ENCODE results near the gene AASDHPPT. TPM values are rescaled to one million over a fixed set of nuclear protein-coding genes. Genes with fewer than 3 reads are reported as not detected.

The AASDHPPT gene
- total and polyA plus RNA-seq, 7 experiments from 2014 or later: 17.7 to 55.9 (median 33.2) TPM

DNA sequence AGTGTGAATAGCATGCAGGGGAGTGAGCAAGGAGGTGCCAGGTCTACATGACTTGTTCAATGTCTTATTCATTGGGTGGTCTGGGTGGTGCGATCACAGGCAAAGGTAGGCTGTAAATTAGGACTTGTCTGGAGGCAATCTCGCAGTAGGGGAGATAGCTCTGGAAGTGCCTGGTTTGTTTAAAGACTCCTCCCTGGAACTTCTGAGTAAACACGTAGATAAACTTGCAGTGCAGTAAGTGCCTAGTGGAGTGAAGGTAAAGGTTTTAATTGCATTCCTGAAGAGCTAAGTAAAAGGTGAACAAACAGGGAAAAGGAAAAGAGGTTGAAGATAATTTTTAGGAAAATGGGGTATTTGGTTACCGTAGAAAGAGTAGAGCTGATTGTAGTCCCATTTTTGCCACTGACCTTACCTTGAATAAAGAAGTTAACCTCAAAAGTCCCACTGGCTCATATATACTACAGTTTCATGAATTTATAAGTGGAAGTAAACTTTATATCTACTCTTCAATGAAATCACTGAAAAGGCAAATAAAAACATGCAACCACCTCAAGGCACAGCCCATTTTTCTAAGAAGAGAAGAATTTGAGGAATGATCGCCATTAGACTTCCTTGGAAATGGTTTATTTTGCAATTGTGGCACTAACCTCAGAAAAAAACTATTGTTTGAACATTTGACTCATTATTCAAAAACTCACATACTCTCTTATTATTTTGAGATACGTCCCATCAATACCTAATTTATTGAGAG is 44.3 kb downstream of the AASDHPPT start:
- Histone ChIP-seq H3K4me1 (ENCODE audit: control insufficient read depth in 2 of 2, insufficient read depth in 2 of 2, low read length in 2 of 2) (no peaks in the 10 kb centered on the region), H3K4me3 (ENCODE audit: low read length) (no peak overlapping the region), H3K36me3 (ENCODE audit: control insufficient read depth in 2 of 3, insufficient read depth in 3 of 3, low read length in 3 of 3) (no peaks in the 10 kb centered on the region), H3K9me3 (ENCODE audit: control insufficient read depth in 2 of 3, low read length in 3 of 3) (no peaks in the 10 kb centered on the region), H3K27me3 (ENCODE audit: control insufficient read depth in 2 of 2, insufficient read depth in 2 of 2, low read length in 2 of 2) (no peaks in the 10 kb centered on the region), H3K27ac (ENCODE audit: low read depth, low read length) (no peak overlapping the region)
- no peaks in the 10 kb centered on the region for H3K36me3 Mint-ChIP-seq
- POLR2A ChIA-PET: no interaction called here
- DNase-seq: no peak
- CTCF ChIA-PET: no interaction called here
- ATAC-seq: no peak
- no peak overlapping the region for H3K4me3 Mint-ChIP-seq
- intact Hi-C loops (cut with micrococcal nuclease): no loop called here
- no peak overlapping the region for H3K27ac Mint-ChIP-seq
- peaks cover 0 to 6% (median 1%) of the 10 kb centered on the region in 11 donors for H3K9me3 Mint-ChIP-seq
- H3K4me1 Mint-ChIP-seq: no peaks in the 10 kb centered on the region
- peaks cover 2 to 33% (median 25%) of the 10 kb centered on the region in 5 donors for H3K27me3 Mint-ChIP-seq

DNA sequence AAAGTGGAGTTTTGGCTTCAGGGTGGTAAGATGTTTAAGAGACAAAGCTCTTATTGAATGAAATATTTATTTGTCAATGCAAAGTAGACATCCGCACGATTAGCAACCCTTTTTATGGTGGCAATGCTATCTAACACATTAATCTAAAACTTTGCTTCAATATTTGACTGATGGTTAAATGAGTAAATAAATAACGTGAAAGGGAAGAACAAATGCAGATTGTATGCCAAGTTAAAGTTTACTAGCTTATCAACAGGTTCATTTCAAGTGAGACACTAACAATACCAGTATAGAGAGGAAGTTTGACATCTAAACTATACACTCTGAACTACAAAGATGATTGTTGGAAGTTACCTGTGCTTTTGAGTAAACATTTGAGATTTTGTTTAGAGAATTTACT is 50.1 kb downstream of the AASDHPPT start:
- peaks cover 2 to 30% (median 25%) of the 10 kb centered on the region in 5 donors for H3K27me3 Mint-ChIP-seq
- intact Hi-C loops (cut with micrococcal nuclease): no loop called here
- Histone ChIP-seq H3K27ac (ENCODE audit: low read depth, low read length) (no peak overlapping the region), H3K9me3 (ENCODE audit: control insufficient read depth in 2 of 3, low read length in 3 of 3) (no peaks in the 10 kb centered on the region), H3K4me1 (ENCODE audit: control insufficient read depth in 2 of 2, insufficient read depth in 2 of 2, low read length in 2 of 2) (no peaks in the 10 kb centered on the region), H3K27me3 (ENCODE audit: control insufficient read depth in 2 of 2, insufficient read depth in 2 of 2, low read length in 2 of 2) (no peaks in the 10 kb centered on the region), H3K36me3 (ENCODE audit: control insufficient read depth in 2 of 3, insufficient read depth in 3 of 3, low read length in 3 of 3) (no peaks in the 10 kb centered on the region), H3K4me3 (ENCODE audit: low read length) (no peak overlapping the region)
- ATAC-seq: no peak
- no peak overlapping the region for H3K4me3 Mint-ChIP-seq
- DNase-seq: no peak
- no peak overlapping the region for H3K27ac Mint-ChIP-seq
- H3K9me3 Mint-ChIP-seq: peaks cover 0 to 3% (median 0%) of the 10 kb centered on the region in 11 donors
- H3K4me1 Mint-ChIP-seq: no peaks in the 10 kb centered on the region
- ChIA-PET CTCF (no interaction called here), POLR2A (no interaction called here)
- no peaks in the 10 kb centered on the region for H3K36me3 Mint-ChIP-seq

DNA sequence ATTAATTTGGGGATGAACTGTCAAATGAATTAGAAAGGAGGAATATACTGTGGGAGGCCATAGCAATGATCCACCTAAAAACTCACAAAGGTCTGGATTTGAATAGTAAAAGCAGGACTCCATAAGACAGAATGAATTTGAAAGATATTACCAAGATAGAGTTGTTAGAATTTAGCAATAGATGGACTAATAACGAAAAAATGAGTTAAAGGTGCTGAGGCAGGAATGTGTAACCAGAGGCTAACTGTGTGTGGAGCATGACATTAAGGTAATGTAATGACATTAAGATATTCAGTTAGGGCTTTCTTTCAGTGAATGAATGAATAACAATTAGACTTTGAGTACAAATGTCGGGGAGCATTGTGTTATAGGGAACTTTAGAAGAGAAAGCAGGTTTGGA is 51.3 kb downstream of the AASDHPPT start:
- intact Hi-C loops (cut with micrococcal nuclease): no loop called here
- Histone ChIP-seq H3K4me3 (ENCODE audit: low read length) (no peak overlapping the region), H3K4me1 (ENCODE audit: control insufficient read depth in 2 of 2, insufficient read depth in 2 of 2, low read length in 2 of 2) (no peaks in the 10 kb centered on the region), H3K36me3 (ENCODE audit: control insufficient read depth in 2 of 3, insufficient read depth in 3 of 3, low read length in 3 of 3) (no peaks in the 10 kb centered on the region), H3K27me3 (ENCODE audit: control insufficient read depth in 2 of 2, insufficient read depth in 2 of 2, low read length in 2 of 2) (no peaks in the 10 kb centered on the region), H3K27ac (ENCODE audit: low read depth, low read length) (no peak overlapping the region), H3K9me3 (ENCODE audit: control insufficient read depth in 2 of 3, low read length in 3 of 3) (no peaks in the 10 kb centered on the region)
- ATAC-seq (no peak), DNase-seq (no peak)
- no peaks in the 10 kb centered on the region for H3K36me3 Mint-ChIP-seq
- H3K27me3 Mint-ChIP-seq: peaks cover 2 to 30% (median 27%) of the 10 kb centered on the region in 5 donors
- H3K4me1 Mint-ChIP-seq: no peaks in the 10 kb centered on the region
- ChIA-PET POLR2A (no interaction called here), CTCF (no interaction called here)
- no peak overlapping the region for H3K4me3 Mint-ChIP-seq
- peaks cover 0 to 3% (median 0%) of the 10 kb centered on the region in 11 donors for H3K9me3 Mint-ChIP-seq
- no peak overlapping the region for H3K27ac Mint-ChIP-seq

DNA sequence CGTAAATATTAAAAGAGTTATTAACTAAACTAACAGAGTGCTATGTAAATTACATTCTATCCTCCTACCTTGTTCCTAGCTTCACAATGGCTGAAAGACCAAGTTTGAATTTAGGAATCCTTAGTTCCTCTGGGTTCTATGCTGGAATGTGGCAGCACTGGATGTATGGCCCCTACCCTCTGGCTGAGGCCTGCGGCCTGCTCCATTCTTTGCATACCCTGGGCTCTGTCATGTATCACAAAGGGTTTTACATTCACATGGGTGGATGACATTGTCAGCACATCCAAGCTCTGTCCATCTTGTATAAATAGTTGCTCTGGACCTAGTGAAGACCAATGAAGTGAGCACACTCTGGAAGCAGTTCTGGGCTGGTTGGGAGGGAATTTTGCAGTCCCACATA is 54.5 kb downstream of the AASDHPPT start:
- Mint-ChIP-seq H3K9me3 (no peaks in the 10 kb centered on the region), H3K4me1 (no peaks in the 10 kb centered on the region), H3K27me3 (peaks cover 0 to 48% (median 29%) of the 10 kb centered on the region in 5 donors), H3K27ac (no peak overlapping the region), H3K36me3 (no peaks in the 10 kb centered on the region), H3K4me3 (no peak overlapping the region)
- Histone ChIP-seq H3K4me3 (ENCODE audit: low read length) (no peak overlapping the region), H3K4me1 (ENCODE audit: control insufficient read depth in 2 of 2, insufficient read depth in 2 of 2, low read length in 2 of 2) (no peaks in the 10 kb centered on the region), H3K36me3 (ENCODE audit: control insufficient read depth in 2 of 3, insufficient read depth in 3 of 3, low read length in 3 of 3) (no peaks in the 10 kb centered on the region), H3K27me3 (ENCODE audit: control insufficient read depth in 2 of 2, insufficient read depth in 2 of 2, low read length in 2 of 2) (no peaks in the 10 kb centered on the region), H3K27ac (ENCODE audit: low read depth, low read length) (no peak overlapping the region), H3K9me3 (ENCODE audit: control insufficient read depth in 2 of 3, low read length in 3 of 3) (no peaks in the 10 kb centered on the region)
- intact Hi-C loops (cut with micrococcal nuclease): no loop called here
- ChIA-PET POLR2A (no interaction called here), CTCF (no interaction called here)
- DNase-seq (no peak), ATAC-seq (no peak)

DNA sequence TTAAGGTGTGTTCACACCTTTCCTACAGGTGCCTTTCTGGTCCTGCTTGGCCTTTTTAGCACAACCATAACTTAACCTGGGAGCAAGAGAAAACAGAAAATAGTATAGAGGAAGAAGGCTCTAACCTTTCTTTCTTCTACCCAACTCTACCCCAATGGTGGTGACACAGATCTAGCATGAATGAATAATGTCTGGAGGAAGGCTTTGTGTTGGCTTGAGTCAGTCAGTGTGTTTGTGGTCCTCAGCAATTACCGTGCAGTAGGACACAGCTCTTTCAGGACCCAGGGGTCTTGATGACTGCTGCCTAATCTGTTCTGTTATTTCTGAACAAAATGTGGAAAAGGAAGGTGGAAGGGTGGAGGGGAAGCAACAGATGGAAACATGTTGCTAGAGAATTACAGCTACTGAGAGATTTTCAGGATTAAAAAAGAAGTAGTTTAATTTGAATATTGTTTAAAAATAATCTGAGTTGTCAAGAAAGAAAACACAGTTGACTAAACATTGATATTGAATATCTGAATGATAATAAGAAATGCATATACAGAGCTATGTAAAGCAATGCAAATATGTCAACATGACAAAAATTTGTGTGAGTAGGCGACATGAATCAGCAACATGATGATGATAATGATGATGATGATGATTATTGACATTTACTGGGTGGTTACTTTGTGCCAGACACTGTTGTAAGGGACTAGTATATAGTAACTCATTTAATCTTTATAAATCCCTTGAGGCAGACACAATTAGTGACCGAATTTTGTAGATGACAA is 55.3 kb downstream of the AASDHPPT start:
- CTCF ChIA-PET: no interaction called here
- no peak for ATAC-seq
- peaks cover 0 to 49% (median 29%) of the 10 kb centered on the region in 5 donors for H3K27me3 Mint-ChIP-seq

DNA sequence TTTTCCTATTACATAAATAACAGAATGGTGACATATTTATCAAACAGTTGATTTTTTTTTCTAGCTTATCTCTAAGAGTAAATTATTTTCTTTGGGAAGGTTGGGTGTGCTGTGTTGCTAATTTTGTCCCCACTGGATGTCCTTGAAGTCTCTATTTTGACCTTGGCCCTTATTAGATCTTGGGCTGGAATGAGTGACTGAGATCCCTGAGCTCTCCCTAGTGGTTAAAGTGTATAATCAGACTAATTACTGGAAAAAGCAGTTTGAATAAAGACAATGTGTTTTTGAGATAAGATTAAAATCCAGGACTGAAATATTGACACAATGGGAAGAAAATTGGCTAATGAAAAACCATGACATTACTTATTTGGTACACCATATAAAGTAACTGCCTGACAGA is 56.1 kb downstream of the AASDHPPT start:
- H3K4me3 ChIP-seq (ENCODE audit: low read length): no peak overlapping the region
- H3K4me3 Mint-ChIP-seq: no peak overlapping the region
- no peak overlapping the region for H3K27ac Mint-ChIP-seq
- H3K27ac ChIP-seq (ENCODE audit: low read depth, low read length): no peak overlapping the region
- H3K9me3 Mint-ChIP-seq: peaks cover 0 to 5% (median 0%) of the 10 kb centered on the region in 11 donors
- no peak for DNase-seq
- no peaks in the 10 kb centered on the region for H3K9me3 ChIP-seq (ENCODE audit: control insufficient read depth in 2 of 3, low read length in 3 of 3)
- no peaks in the 10 kb centered on the region for H3K36me3 Mint-ChIP-seq
- no peaks in the 10 kb centered on the region for H3K4me1 ChIP-seq (ENCODE audit: control insufficient read depth in 2 of 2, insufficient read depth in 2 of 2, low read length in 2 of 2)
- peaks cover 0 to 49% (median 26%) of the 10 kb centered on the region in 5 donors for H3K27me3 Mint-ChIP-seq
- ChIA-PET POLR2A (no interaction called here), CTCF (no interaction called here)
- intact Hi-C loops (cut with micrococcal nuclease): no loop called here
- H3K27me3 ChIP-seq (ENCODE audit: control insufficient read depth in 2 of 2, insufficient read depth in 2 of 2, low read length in 2 of 2): no peaks in the 10 kb centered on the region
- H3K36me3 ChIP-seq (ENCODE audit: control insufficient read depth in 2 of 3, insufficient read depth in 3 of 3, low read length in 3 of 3): no peaks in the 10 kb centered on the region
- H3K4me1 Mint-ChIP-seq: no peaks in the 10 kb centered on the region
- no peak for ATAC-seq

More for the DNA sequence above, 55.3 kb downstream of the AASDHPPT start:
- H3K4me3 ChIP-seq (ENCODE audit: low read length): no peak overlapping the region
- no peaks in the 10 kb centered on the region for H3K9me3 ChIP-seq (ENCODE audit: control insufficient read depth in 2 of 3, low read length in 3 of 3)
- no peak overlapping the region for H3K4me3 Mint-ChIP-seq
- intact Hi-C loops (cut with micrococcal nuclease): no loop called here
- no peaks in the 10 kb centered on the region for H3K36me3 ChIP-seq (ENCODE audit: control insufficient read depth in 2 of 3, insufficient read depth in 3 of 3, low read length in 3 of 3)
- H3K27ac ChIP-seq (ENCODE audit: low read depth, low read length): no peak overlapping the region
- H3K36me3 Mint-ChIP-seq: no peaks in the 10 kb centered on the region
- no peaks in the 10 kb centered on the region for H3K4me1 Mint-ChIP-seq
- H3K4me1 ChIP-seq (ENCODE audit: control insufficient read depth in 2 of 2, insufficient read depth in 2 of 2, low read length in 2 of 2): no peaks in the 10 kb centered on the region
- H3K27ac Mint-ChIP-seq: no peak overlapping the region
- POLR2A ChIA-PET: no interaction called here
- peaks cover 0 to 4% (median 0%) of the 10 kb centered on the region in 11 donors for H3K9me3 Mint-ChIP-seq
- DNase-seq: no peak
- no peaks in the 10 kb centered on the region for H3K27me3 ChIP-seq (ENCODE audit: control insufficient read depth in 2 of 2, insufficient read depth in 2 of 2, low read length in 2 of 2)

DNA sequence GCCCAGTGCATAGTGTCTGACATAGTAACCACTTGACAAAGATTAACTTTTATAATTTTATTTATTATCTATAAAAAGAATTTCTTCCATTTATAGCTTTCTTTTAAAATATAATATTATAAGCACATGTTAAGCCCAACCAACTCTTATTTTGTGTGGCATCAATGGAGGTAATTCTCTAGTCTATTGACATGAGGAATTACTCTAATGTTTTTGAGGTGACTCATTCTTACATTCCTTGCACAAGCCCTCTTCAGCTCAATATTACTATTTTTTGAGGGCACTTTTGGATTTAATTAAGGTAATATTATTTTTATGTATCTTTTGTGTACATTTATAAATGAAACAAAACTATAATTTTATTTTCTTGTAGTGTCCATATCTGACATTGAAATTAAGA is 59.6 kb downstream of the AASDHPPT start:
- H3K4me1 ChIP-seq (ENCODE audit: control insufficient read depth in 2 of 2, insufficient read depth in 2 of 2, low read length in 2 of 2): no peaks in the 10 kb centered on the region
- H3K9me3 ChIP-seq (ENCODE audit: control insufficient read depth in 2 of 3, low read length in 3 of 3): no peaks in the 10 kb centered on the region
- H3K27ac Mint-ChIP-seq: no peak overlapping the region
- POLR2A ChIA-PET: no interaction called here
- ATAC-seq (no peak), DNase-seq (no peak)
- H3K27me3 Mint-ChIP-seq: peaks cover 0 to 45% (median 22%) of the 10 kb centered on the region in 5 donors
- intact Hi-C loops (cut with micrococcal nuclease): no loop called here
- CTCF ChIA-PET: no interaction called here
- H3K27ac ChIP-seq (ENCODE audit: low read depth, low read length): no peak overlapping the region
- H3K36me3 ChIP-seq (ENCODE audit: control insufficient read depth in 2 of 3, insufficient read depth in 3 of 3, low read length in 3 of 3): no peaks in the 10 kb centered on the region
- no peak overlapping the region for H3K4me3 Mint-ChIP-seq
- H3K4me1 Mint-ChIP-seq: no peaks in the 10 kb centered on the region
- H3K27me3 ChIP-seq (ENCODE audit: control insufficient read depth in 2 of 2, insufficient read depth in 2 of 2, low read length in 2 of 2): no peaks in the 10 kb centered on the region
- H3K36me3 Mint-ChIP-seq: no peaks in the 10 kb centered on the region
- H3K4me3 ChIP-seq (ENCODE audit: low read length): no peak overlapping the region
- H3K9me3 Mint-ChIP-seq: peaks cover 0 to 5% (median 0%) of the 10 kb centered on the region in 11 donors
